ENCODE measurements around the gene CCDC148.

DNA sequence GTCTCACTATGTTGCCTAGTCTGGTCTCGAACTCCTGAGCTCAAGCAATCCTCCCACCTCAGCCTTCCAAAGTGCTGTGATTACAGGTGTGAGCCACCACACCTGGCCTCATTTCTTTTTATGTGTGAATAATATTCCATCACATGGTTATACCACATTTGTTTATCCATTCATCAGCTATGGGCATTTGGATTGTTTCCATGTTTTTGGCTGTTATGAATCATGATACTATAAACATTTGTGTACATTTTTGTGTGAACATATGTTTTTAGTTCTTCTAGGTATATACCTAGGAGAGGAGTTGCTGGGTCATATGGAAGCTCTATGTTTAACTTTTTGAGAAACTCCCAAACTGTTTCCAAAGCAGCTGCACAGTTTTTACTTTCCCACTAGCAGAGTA is 24.6 kb upstream of the CCDC148 start:
- TF ChIP-seq EZH2phosphoT487 (IDR thresholded peaks at IDR 0.05) (no peak), EZH2 (IDR thresholded peaks at IDR 0.05) (no peak)
- TF ChIP-seq, protein P1, sequence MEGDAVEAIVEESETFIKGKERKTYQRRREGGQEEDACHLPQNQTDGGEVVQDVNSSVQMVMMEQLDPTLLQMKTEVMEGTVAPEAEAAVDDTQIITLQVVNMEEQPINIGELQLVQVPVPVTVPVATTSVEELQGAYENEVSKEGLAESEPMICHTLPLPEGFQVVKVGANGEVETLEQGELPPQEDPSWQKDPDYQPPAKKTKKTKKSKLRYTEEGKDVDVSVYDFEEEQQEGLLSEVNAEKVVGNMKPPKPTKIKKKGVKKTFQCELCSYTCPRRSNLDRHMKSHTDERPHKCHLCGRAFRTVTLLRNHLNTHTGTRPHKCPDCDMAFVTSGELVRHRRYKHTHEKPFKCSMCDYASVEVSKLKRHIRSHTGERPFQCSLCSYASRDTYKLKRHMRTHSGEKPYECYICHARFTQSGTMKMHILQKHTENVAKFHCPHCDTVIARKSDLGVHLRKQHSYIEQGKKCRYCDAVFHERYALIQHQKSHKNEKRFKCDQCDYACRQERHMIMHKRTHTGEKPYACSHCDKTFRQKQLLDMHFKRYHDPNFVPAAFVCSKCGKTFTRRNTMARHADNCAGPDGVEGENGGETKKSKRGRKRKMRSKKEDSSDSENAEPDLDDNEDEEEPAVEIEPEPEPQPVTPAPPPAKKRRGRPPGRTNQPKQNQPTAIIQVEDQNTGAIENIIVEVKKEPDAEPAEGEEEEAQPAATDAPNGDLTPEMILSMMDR (IDR thresholded peaks at IDR 0.05), result no peak

Data from neural progenitor cell (in vitro differentiated cells).